ELF-1 (cell line): ENCODE measurements around the gene NR2F1-AS1.

Source experiments
- DNase-seq: peaks from one replicate; pipeline ENCODE4 v3.0.0-alpha.2; 2016; ENCODE audit warnings: low read depth, low spot score

Gene NR2F1-AS1

DNA sequence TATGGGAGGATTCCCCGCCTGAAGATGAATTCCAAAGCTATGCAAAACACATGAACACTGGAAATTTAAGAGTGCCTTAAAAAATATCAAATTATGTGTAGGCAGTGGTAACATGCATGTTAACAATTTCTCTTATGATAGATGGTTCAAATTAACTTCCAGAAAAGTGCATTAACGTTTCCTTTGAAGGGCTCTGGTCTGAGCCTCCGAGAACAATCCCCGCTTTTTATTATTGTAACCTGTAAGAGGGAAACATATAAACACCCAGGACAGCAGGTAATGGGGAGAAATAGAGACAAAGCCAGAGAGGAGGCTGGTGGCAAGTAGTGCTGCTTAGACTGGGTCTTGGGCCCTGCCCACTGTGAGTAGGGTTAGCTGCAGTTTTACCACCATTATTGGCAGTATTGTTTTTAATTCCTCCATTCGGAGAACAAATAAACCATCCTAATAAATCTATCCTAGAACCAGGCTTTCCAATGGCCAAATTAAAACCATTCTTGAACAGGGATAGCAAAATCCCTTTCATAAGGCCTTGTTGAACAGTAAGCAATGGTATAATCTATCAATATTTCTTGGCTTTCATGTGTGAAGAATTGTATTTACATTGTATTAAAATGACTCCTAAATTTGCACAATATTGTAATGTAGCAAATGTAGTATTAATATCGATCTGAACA lies 8.3 kb upstream of the NR2F1-AS1 start:
- no peak for DNase-seq

DNA sequence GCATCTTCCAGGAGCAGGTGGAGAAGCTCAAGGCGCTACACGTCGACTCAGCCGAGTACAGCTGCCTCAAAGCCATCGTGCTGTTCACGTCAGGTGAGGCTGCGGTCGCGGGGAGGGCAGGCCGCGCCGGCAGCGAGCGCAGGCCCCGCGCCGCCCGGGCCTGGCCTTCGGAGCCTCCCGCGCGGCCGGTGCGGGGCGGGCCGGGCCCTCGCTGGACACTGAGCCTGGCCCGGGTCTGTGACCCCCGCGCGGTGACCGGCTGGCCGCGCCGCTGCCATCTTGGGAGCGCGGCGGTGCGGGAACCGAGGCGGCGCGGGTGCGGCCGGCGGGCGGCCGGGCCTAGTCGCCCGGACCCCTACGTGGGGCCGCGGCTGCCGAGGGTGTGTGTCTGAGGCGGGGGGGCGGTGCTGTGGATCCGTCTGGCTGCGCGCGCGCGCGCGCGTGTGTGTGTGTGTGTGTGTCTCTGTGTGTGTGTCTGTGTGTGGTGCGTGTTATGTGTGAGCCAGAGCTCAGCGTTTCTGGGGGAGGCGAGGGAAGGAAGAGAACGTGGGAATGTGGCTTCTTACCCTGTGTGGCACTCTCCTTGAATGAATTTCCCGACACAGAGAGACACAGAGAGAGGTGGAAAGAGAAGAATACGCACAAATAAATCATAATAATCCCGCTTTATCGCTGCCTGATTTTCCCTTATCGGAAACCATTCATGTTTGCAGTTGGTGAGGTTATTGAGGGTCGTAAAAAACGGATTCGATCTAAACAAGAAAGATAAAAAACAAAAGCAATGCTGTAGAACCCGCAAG lies 7.5 kb upstream of the NR2F1-AS1 start:
- DNase-seq: no peak

DNA sequence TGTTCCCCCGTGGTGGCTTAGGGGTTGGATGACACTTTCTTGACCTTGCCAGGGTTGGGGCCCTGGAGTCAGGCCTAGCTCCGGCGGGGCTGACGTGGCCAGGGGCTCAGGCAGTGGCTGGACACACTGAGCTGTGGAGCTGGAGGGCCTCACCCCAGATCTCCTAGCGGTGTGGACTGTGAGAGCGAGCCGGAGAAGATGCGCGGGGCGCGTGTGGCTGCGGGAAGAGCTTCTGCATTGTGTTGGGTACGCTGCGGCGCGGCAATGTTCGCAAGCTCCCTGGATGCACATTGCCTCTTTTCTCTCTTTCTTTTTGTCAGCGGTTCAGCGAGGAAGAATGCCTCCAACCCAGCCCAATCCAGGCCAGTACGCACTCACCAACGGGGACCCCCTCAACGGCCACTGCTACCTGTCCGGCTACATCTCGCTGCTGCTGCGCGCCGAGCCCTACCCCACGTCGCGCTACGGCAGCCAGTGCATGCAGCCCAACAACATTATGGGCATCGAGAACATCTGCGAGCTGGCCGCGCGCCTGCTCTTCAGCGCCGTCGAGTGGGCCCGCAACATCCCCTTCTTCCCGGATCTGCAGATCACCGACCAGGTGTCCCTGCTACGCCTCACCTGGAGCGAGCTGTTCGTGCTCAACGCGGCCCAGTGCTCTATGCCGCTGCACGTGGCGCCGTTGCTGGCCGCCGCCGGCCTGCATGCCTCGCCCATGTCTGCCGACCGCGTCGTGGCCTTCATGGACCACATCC lies 6.8 kb upstream of the NR2F1-AS1 start:
- peak; percentile 53 for DNase-seq

DNA sequence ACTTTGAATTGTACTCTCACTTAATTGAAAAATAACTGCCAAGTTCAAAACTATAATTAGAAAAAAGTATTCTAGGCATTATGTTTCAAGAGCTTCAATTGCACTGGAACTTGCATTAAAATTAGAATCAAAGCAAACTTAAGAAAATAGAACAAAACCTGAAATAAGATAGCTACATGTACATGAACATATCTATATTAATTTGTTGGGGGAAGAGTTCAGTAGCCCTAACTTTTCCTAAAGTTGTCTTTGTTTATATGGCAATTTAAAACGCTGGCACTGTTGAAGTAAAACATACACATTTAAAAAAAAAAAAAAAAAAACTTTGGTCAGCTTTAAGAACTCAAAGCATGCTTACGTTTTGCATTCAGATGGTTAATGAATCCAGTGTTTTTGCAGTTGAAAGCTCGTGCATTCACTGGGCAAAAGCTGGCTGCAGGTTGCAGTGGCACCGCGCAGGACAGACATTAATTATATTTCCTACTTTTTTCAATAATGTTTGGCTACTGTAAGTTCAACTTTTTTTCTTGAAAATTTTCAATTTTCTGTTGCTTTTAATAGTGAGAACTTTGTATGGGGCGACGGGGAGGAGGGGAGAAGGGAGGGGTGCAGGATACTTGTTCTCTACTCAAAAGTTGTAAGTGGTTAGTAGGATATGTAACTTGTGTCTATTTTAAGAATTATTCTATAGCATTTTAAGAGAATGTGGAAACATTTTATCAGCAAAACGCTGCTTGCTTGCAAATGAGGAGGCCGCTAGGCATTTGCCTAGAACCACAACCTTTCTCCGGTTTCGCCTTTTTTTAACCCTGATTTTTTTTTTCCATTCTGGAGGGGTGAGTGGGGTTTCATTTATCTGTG lies 5.9 kb upstream of the NR2F1-AS1 start:
- no peak for DNase-seq

DNA sequence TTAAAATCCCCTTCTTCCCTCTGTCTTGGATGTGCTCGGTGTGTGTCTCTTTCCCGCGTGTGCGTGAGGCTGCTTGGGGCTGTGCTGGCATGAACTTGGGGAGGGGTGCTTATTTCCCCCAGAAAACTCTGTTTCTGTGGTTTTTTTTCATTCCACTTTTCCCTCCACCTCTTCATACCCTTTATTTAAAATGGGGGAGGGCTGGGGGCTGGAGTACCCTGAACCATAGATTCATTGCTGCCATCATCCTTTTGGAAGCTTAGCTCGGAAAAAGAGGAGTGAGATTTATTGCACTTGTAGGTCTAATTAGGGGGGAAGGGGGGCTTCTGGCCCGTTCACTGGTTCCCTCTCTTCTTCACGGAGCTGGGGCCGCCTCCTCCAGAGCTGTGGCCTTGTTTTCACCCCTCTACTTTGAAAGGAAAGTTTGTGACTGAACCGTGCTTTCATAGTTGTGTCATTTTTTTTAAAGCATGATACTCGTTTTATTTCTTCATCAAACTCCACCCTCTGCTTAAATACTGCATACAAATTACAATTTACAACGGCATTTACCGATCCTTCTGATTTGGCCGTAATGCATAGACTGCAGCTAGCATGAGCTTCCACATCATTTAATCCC lies 4.9 kb upstream of the NR2F1-AS1 start:
- DNase-seq: no peak

DNA sequence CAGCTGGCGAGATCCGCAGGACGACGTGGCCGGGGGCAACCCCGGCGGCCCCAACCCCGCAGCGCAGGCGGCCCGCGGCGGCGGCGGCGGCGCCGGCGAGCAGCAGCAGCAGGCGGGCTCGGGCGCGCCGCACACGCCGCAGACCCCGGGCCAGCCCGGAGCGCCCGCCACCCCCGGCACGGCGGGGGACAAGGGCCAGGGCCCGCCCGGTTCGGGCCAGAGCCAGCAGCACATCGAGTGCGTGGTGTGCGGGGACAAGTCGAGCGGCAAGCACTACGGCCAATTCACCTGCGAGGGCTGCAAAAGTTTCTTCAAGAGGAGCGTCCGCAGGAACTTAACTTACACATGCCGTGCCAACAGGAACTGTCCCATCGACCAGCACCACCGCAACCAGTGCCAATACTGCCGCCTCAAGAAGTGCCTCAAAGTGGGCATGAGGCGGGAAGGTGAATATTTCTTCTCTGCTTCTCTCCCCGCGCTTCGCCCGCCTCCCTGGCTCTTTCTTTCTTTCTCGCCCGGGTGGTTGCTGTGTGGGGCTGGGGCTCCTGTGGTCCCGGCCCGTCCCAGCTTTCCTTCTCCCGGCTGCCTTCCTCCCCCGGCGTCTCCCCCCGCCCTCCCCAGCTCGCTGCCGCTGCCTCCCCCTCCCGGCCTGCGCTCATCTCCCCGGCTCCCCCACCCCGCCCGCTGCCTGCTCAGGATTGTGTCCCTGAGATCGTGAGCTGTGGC lies 4.2 kb upstream of the NR2F1-AS1 start:
- peak; percentile 62 for DNase-seq

DNA sequence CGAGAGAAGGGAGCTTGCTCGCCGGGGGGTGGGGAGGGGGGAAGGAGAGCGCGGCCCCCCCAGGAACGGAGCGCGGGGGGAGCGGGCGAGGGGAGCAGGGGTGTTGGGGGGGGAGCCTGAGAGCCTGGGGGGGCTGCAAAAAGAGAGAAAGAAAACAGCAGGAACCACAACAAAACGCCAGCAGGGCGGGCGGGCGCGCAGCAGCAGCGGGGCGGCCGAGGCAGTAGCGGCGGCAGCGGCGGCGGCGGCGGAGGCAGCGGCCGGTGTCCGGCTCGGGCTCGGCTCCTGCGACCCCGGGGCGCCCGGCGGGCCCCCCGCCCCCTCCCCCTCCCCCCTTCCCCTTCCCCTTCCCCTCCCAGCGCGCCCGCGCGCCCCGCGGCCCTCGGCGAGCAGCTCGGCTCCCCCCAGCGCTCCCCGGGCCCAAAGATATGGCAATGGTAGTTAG lies 3.6 kb upstream of the NR2F1-AS1 start:
- no peak for DNase-seq

DNA sequence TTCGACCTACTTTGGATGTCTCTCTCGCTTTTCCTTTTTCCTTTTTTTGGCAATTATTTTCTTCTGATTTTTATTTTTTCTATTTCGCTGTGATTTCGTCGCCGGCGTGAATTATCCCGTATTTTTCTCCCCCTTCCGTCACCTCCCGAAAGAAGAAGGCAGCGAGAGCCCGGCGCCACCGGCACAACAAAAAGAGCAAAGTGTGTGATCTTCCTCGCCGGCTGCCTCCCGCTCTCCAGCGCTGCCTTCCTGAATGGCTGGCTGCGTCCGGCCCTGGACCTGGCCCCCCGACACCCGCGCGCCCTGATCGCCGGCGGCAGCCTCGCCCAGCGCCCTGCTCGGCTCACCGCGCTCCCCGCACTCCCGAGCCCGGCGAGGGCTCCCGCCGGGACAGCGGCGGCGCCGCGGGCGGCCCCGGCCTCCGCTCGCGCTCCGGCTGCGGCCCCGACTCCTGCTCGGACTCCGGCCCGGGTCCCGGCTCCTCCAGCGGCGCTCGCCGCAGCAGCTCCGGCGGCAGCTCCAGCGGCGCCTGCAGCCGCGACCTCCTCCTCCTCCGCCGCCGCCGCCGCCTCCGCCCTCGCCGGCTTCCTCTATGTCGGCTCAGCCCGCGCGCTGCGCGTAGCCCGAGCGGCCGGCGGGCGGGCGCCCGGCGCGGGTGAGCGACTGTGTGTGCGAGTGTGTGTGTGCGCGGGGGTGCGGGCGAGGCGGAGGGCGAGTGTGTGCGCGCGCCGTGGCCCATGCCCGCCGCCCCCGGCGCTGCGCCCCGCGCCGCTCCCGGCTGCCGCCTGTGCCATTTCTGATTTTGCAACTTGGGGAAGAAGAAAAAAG lies 3.0 kb upstream of the NR2F1-AS1 start:
- peak; percentile 50 for DNase-seq

DNA sequence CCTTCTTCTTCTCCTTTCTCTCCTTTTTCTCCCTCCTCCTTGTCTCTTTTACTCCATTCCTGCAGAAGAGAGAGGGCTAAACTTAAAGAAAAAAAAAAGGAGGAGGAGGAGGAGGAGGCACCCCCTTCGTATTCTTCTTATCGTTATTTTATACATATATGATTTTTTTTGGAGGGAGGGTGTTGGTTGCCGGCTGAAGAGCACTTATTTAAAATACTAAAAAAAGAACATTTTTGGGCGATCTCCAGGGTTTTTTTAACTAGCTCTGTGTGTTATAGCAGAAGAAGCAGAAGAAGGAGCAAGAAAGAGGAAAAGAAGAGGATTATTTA lies 2.4 kb upstream of the NR2F1-AS1 start:
- DNase-seq: no peak

DNA sequence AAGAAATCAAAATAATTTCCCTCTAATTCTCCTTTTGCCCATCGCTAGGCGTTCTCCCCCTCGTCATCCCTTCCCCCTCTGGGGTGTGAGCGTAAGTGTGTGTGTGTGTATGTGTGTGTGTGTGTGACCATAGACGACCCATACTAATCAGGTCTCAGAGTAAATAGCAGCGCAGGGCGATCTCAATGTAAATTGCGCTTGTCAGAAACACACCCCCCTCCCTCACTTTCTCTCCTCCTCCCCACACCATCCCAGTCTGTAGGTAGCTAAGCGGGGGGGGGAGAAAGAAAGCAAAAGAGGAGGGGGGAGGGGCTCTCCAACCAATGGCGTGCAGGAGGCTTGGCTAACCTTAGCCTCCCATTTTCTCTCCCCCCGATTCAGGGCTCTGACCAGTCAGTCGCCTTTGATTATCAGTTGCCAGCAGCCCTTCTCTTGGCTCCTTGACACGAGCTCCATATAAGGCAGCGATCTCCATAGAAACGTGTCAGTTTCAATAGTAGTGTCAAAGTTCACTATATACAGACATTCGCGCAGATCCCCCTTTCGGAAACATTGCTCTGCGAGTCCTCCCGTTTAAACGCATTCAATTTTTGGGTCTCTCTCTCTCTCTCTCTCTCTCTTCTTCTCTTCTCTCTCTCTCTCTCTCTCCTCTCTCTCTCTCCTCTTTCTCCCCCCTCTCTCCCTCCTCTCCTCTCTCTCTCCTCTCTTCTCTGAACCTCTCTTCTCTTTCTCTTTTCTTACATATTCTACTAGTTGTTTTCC lies 1.8 kb upstream of the NR2F1-AS1 start, which contains the start of gene NR2F1:
Gene NR2F1 (plus strand): TSS at position 546 of the 762 bp plus-strand sequence. CDS start 1,802 bp downstream, outside the sequence.
- DNase-seq: peak; percentile 90

DNA sequence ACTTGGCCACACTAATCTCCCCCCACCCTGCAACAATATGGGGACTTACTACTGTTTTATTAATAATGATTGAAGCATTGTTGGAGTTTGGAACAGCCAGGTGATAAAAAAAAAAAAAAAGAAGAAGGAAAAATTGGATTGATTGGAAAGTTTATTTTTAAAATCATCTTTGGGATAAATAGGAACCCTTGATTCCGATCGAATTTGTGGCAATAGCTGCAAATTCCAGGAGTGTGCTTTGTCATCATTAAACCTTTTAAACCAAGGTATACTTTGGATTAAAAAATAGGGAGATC lies 1.1 kb upstream of the NR2F1-AS1 start:
- DNase-seq: no peak

DNA sequence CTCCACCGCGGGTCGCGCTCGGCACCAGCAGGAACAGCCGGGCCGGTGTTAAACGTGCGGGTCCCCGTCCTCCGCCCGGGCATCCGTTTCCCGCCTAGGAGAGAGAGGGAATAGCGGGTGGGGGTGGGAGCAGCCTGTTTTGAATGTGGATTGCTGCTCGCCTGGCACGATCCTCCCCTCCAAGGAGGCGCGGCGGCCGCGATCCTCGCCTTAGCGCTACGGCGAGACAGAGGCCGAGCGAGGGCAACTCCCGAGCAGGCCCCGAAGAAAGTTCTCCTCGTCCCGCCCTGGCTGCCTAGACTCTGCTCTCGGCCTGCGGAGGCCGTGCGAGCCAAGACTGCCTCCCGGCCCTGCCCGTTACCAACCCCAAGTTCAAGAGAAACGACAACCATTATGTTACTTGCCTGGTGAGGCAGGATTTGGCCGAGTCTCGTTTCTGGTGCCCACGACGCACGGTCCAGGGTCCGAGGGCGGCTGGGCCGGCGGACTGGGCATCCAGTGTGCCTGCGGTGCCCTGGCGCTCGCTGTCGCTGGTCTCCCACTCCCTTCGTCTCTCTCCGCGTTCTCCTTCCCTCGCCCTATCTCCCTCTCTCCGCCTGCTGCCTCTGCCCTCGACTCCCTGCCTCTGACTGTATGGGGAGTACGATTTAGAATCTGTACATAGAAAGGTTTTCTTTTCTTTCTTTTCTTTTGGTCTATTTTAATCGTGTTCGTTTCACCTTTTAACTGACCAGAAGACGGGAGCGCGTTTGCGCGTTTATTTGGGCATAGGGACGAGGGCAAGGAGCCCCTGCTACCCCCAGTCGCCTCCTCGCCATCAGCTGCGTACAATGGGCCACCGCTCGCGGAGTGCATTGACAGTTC lies 724 bp downstream of the NR2F1-AS1 start:
- DNase-seq: peak; percentile 62

DNA sequence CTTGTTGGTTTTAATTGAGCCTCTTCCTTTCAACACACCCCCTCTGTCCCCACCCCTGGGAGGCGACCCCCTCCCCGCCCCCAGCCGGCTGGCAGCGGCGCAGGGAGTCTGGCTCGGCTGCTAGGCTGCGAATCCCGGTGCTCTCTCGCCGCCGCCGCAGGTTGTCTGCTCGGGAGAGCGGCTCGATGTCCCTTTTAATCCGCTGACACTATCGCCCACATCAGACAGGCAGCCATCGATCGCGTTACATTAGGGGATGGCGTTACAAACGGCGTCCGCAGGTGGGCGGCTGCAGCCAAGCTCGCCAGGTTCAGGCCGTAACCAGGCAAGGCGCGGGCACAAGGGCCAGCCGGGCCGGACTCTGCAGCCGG lies 1.3 kb downstream of the NR2F1-AS1 start:
- DNase-seq: no peak

DNA sequence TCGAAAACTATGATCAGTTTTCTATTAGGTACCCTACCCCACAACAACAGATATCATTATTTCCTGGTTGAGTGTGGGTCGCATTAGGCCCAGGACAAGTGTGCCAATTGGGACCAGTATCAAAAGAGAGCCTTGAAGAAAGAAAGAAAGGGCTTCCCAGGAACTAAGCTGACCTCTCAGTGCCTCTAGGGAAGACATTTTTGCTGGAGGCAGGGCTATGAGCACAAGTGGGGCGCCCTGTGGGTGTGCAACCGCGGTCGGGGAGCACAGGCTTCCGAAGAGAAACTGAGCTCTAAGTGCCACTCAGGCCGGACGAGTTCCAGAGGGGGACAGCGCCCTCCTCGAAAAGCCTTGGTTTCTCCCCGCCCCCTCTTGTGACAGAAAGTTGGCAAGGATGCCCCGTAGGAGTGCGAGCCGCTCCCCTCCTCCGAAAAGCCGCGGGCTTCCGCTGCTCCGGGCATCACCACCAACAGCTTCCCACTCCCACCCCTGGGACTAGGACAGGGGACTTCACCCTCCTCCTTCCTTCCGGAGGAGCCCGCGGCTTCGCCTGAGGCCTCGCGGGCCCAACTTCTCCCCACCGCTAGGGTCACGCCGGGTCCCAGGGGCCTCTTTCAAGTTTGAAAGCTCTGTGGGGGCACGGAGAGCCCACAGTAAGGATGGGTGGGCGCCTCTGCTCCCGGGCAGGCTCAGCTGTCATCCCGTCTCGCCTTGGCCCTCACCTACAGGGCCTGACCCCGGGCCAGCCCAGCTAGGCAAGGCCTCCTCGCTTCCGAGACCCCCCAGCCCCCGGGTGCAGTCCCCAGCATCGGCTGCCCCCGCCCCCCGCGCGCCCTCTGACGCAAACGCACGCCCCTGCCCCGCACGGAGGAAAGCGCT lies 2.0 kb downstream of the NR2F1-AS1 start:
- DNase-seq: peak; percentile 22

DNA sequence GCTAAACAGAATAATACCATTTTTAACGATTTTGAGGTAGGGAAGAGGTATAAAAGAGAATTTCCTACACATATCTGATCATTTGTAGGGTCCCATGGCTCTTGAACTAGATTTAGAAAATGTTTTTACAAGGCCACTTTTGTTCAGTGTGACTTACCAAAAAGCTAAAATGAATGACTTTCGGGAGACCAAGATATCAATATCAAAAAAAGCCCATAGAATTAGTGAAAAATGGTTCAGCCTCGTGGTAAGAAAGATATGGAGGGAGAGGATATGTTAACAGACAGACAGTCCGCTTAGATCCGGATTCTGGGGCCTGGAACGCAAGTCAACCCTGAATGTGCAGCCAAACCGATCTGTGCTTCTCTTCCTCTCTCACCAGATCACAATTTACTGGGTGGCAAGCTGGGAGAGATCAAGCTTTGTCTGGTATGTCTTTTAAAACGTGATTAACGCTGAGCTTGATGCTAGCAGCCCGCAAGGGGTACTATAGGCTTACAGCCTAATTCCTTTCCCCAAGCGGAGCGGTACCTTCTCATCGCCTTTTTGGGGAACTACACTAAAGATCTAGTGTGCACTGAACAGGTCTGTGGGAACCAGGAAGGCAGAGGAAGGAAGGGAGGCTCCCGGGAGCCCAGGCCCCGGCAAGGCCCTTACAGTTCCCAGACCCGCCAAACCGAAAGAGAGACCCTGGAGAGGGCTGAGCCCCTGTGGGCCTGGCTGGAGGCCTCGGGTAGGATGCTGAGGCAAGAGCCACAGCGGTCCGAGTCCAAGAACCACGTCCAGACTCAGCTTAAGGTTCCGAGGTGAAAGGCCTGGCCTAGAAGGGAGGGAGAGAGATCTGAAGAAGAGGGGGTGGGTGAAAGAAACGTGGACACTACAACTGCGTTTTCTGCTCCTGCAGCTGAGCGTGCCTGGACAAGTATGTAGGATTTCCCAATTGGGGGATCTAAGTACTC lies 2.9 kb downstream of the NR2F1-AS1 start:
- DNase-seq: peak; percentile 21
